ENCODE results near the gene TMPO.

GRCh38 chr12:98533723-98534251, 18.4 kb downstream of the TMPO start:
- TF ChIP-seq CTCF (IDR thresholded peaks at IDR 0.05; ENCODE audit: low read depth, low read length), result no peak
- no peak for TF ChIP-seq MAX (IDR thresholded peaks at IDR 0.05; ENCODE audit: low read depth, low read length)
- no peak for TF ChIP-seq POLR2A (IDR thresholded peaks at IDR 0.05; ENCODE audit: extremely low read depth, insufficient read length)
- no peak for TF ChIP-seq MYC (IDR thresholded peaks at IDR 0.05; ENCODE audit: low read depth, low read length)

All from NB4 (cell line).